HUDEP-2 (cell line): ENCODE data around the gene NR6A1.

Source experiments
- DNase-seq, 76 experiments: peaks; one replicate each; lab custom pipeline; 2025; ENCODE audit not compliant: unreplicated experiment in 76 of 76; lab: John Stamatoyannopoulos, UW

NR6A1 gene

GRCh38 chr9:124797343-124798103 lies 26.4 kb upstream of the NR6A1 start:
- DNase-seq, result no peak

- no peak for DNase-seq
Observed at GRCh38 chr9:124795881-124796431, 24.8 kb upstream of the NR6A1 start.

GRCh38 chr9:124794902-124795491 lies 23.9 kb upstream of the NR6A1 start:
- DNase-seq, result no peak

- DNase-seq, result no peak
Observed at GRCh38 chr9:124793015-124793541, 22.0 kb upstream of the NR6A1 start.

- no peak for DNase-seq
Observed at GRCh38 chr9:124792257-124793014, 21.3 kb upstream of the NR6A1 start.

- no peak for DNase-seq
Observed at GRCh38 chr9:124790801-124791505, 19.8 kb upstream of the NR6A1 start.

GRCh38 chr9:124790301-124790700 lies 19.2 kb upstream of the NR6A1 start:
- DNase-seq, result no peak

GRCh38 chr9:124789531-124789930 lies 18.4 kb upstream of the NR6A1 start:
- DNase-seq, result no peak

GRCh38 chr9:124788542-124789217 lies 17.6 kb upstream of the NR6A1 start:
- DNase-seq, result no peak

- DNase-seq, result no peak
Observed at GRCh38 chr9:124786881-124787573, 15.9 kb upstream of the NR6A1 start.

- DNase-seq, result no peak
Observed at GRCh38 chr9:124784509-124784908, 13.4 kb upstream of the NR6A1 start.

- no peak for DNase-seq
Observed at GRCh38 chr9:124783830-124784229, 12.7 kb upstream of the NR6A1 start.

GRCh38 chr9:124782661-124783574 lies 11.8 kb upstream of the NR6A1 start:
- no peak for DNase-seq

- no peak for DNase-seq
Observed at GRCh38 chr9:124781967-124782660, 11.0 kb upstream of the NR6A1 start.

GRCh38 chr9:124780757-124781151 lies 9.6 kb upstream of the NR6A1 start:
- no peak for DNase-seq

GRCh38 chr9:124780060-124780756 lies 9.1 kb upstream of the NR6A1 start:
- no peak for DNase-seq

- DNase-seq, result no peak
Observed at GRCh38 chr9:124779368-124780059, 8.4 kb upstream of the NR6A1 start.
